HepG2 (cell line): ENCODE results near the gene ZIC2. TPM values are rescaled to one million over a fixed set of nuclear protein-coding genes. Genes with fewer than 3 reads are reported as not detected.

Source experiments
- FOXA1 ChIP-seq, 2 experiments: fragments of 450-650 bp in 1 of 2; sonication (generic) in 1 of 2; formaldehyde crosslinking in 1 of 2; IDR thresholded peaks; 2 replicates each; pipeline versions ENCODE4 v1.4.0 to v1.6.1; 2016 to 2020; ENCODE audit warnings: missing genetic modification reagents in 1 of 2
- FOXP1 ChIP-seq, 2 experiments: fragments of 450-650 bp in 1 of 2; IDR thresholded peaks; 2 replicates each; pipeline ENCODE4 v1.6.1; 2017 to 2018; ENCODE audit warnings: antibody characterized with exemption in 1 of 2
- HDAC1 ChIP-seq: sonication (generic); formaldehyde crosslinking; IDR thresholded peaks from 2 replicates; pipeline ENCODE4 v1.5.1; 2020; ENCODE audit warnings: mild to moderate bottlenecking, missing genetic modification reagents
- HMGA1 ChIP-seq: sonication (generic); formaldehyde crosslinking; conservative IDR thresholded peaks from 2 replicates; pipeline ENCODE4 v1.4.0; 2020; ENCODE audit warnings: missing genetic modification reagents
- HNF4A ChIP-seq: sonication (generic); formaldehyde crosslinking; IDR thresholded peaks from 2 replicates; pipeline ENCODE4 v1.4.0; 2020; ENCODE audit warnings: missing genetic modification reagents
- HNRNPH1 ChIP-seq: fragments of 200-400 bp; formaldehyde crosslinking; optimal IDR thresholded peaks from 2 replicates; pipeline ENCODE3; 2017; ENCODE audit warnings: mild to moderate bottlenecking, low read depth, low read length
- IRF2 ChIP-seq: IDR thresholded peaks from 2 replicates; pipeline ENCODE4 v1.6.1; 2018; ENCODE audit warnings: missing genetic modification reagents, missing compliant biosample characterization
- KAT2B ChIP-seq: fragments of 150-350 bp; IDR thresholded peaks from 2 replicates; pipeline ENCODE4 v1.6.1; 2014; ENCODE audit warnings: low read depth, low read length, borderline replicate concordance
- KDM4B ChIP-seq: sonication (generic); formaldehyde crosslinking; IDR thresholded peaks from 2 replicates; pipeline ENCODE4 v1.4.0; 2020; ENCODE audit warnings: missing genetic modification reagents
- MEIS1 ChIP-seq: sonication (generic); formaldehyde crosslinking; IDR thresholded peaks from 2 replicates; pipeline ENCODE4 v1.9.0; 2021; ENCODE audit warnings: mild to moderate bottlenecking, missing genetic modification reagents, moderate library complexity, borderline replicate concordance
- MTA1 ChIP-seq: sonication (generic); formaldehyde crosslinking; IDR thresholded peaks from 2 replicates; pipeline ENCODE4 v1.4.0; 2020; ENCODE audit warnings: missing genetic modification reagents, mild to moderate bottlenecking, borderline replicate concordance
- MYNN ChIP-seq: sonication (generic); formaldehyde crosslinking; IDR thresholded peaks from 2 replicates; pipeline ENCODE4 v1.4.0; 2020; ENCODE audit warnings: mild to moderate bottlenecking, low read depth, missing genetic modification reagents
- PHF20 ChIP-seq: sonication (generic); formaldehyde crosslinking; IDR thresholded peaks from 2 replicates; pipeline ENCODE4 v1.5.0; 2020; ENCODE audit warnings: mild to moderate bottlenecking, missing genetic modification reagents
- POGZ ChIP-seq: sonication (generic); formaldehyde crosslinking; IDR thresholded peaks from 2 replicates; pipeline ENCODE4 v1.4.0; 2020; ENCODE audit warnings: mild to moderate bottlenecking, missing genetic modification reagents
- ZBTB21 ChIP-seq: sonication (generic); formaldehyde crosslinking; IDR thresholded peaks from 2 replicates; pipeline ENCODE4 v1.4.0; 2020; ENCODE audit warnings: missing genetic modification reagents
- ZBTB7A ChIP-seq: sonication (generic); formaldehyde crosslinking; IDR thresholded peaks from 2 replicates; pipeline ENCODE4 v1.8.0; 2022; ENCODE audit warnings: mild to moderate bottlenecking, missing genetic modification reagents
- ZFYVE20 ChIP-seq: sonication (generic); formaldehyde crosslinking; IDR thresholded peaks from 2 replicates; pipeline ENCODE4 v1.8.0; 2023; ENCODE audit warnings: low read depth, mild to moderate bottlenecking, moderate library complexity, missing genetic modification reagents, borderline replicate concordance
- ZNF205 ChIP-seq: IDR thresholded peaks from 2 replicates; pipeline ENCODE4 v1.6.1; 2018; ENCODE audit warnings: missing biosample characterization, missing genetic modification reagents
- ZNF251 ChIP-seq: sonication (generic); formaldehyde crosslinking; IDR thresholded peaks from 2 replicates; pipeline ENCODE4 v1.9.0; 2021; ENCODE audit warnings: mild to moderate bottlenecking, missing genetic modification reagents
- ZNF318 ChIP-seq: sonication (generic); formaldehyde crosslinking; IDR thresholded peaks from 2 replicates; pipeline ENCODE4 v1.4.0; 2020; ENCODE audit warnings: mild to moderate bottlenecking, missing genetic modification reagents
- ZNF572 ChIP-seq: sonication (generic); formaldehyde crosslinking; IDR thresholded peaks from 2 replicates; pipeline ENCODE4 v1.5.1; 2020; ENCODE audit warnings: mild to moderate bottlenecking, missing genetic modification reagents
- polyA plus RNA-seq, 8 experiments: library from polyadenylated mRNA; depleted of rRNA in 3 of 8; stranded (reverse) in 7 of 8; unstranded in 1 of 8; fragments of >200 nt; fragmentation: Illumina TruSeq in 4 of 8; extraction: Trizol in 4 of 8; gene quantifications; 2 replicates each; pipeline versions ENCODE4 v1.2.1 to v1.2.3, GENCODE V29; 2011 to 2016; ENCODE audit warnings: low read depth in 4 of 8, missing spikeins in 1 of 8, mixed read lengths in 1 of 8; ENCODE audit not compliant: insufficient read depth in 1 of 8
- total RNA-seq, 5 experiments: library from RNA; depleted of rRNA; stranded (reverse); fragments of >200 nt; fragmentation: Illumina TruSeq; extraction: Trizol; gene quantifications; 2 replicates each; pipeline ENCODE4 v1.2.3, GENCODE V29; 2016; ENCODE audit warnings: low read depth in 1 of 5
- TF ChIP-seq, protein P1 (sequence below): sonication (generic); formaldehyde crosslinking; IDR thresholded peaks from 2 replicates; pipeline ENCODE4 v1.4.0; 2020; ENCODE audit warnings: missing genetic modification reagents

ZIC2 gene
- total and polyA plus RNA-seq, 2 of the 13 experiments (the other 11 are each of a cell fraction or from before 2014, with no cell fraction given): 0.13 TPM; not detected in 1

DNA sequence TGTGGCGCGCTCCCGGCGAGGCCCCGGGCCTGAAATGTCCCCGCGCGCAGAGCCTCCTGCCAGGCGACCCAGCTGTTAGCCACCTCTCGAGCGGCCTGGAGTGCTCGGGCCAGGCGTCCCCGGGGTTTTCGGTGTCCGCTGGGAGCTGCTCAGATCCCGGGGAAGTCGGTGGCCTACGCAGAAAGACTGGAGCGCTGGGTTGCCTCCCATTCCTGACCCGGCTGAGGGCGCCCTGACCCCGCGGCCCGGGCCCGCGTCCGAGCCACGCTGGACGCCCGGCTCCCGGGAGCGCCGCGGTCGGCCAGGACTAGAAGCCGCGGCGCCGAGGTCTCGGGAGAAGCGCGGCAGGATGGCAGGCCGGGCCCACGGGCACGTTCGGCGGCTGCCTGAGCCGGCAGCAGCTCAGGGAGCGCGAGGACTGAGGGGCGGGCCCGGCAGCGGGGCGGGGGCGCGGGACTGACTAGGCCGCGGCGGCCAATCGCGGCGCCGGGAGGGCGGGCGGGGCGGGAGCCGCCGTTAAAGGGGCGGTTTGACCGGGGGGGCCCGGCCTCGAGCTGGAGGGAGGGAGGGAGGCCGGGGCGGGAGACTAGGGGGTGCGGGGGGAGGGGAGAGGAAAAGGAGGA is 1.3 kb upstream of the ZIC2 start (continued):
- no peak for TF ChIP-seq ZNF318 (CRISPR knock-in tag)
- TF ChIP-seq MYNN (CRISPR knock-in tag): no peak
- no peak for TF ChIP-seq FOXA1 (IDR thresholded peaks at IDR 0.05)
- TF ChIP-seq FOXA1 (CRISPR knock-in tag; IDR thresholded peaks at IDR 0.05): no peak
- no peak for TF ChIP-seq HMGA1 (CRISPR knock-in tag)
- no peak for TF ChIP-seq ZNF251 (CRISPR knock-in tag)
- no peak for TF ChIP-seq ZNF205 (CRISPR knock-in tag)
- no peak for TF ChIP-seq MTA1 (CRISPR knock-in tag)
- TF ChIP-seq ZFYVE20 (CRISPR knock-in tag): no peak
- TF ChIP-seq KDM4B (CRISPR knock-in tag): no peak
- no peak for TF ChIP-seq HDAC1 (CRISPR knock-in tag)
- no peak for TF ChIP-seq PHF20 (CRISPR knock-in tag)
- TF ChIP-seq FOXP1 (IDR thresholded peaks at IDR 0.05): no peak
- no peak for TF ChIP-seq FOXP1 (CRISPR knock-in tag; IDR thresholded peaks at IDR 0.05)
- TF ChIP-seq, protein P1, sequence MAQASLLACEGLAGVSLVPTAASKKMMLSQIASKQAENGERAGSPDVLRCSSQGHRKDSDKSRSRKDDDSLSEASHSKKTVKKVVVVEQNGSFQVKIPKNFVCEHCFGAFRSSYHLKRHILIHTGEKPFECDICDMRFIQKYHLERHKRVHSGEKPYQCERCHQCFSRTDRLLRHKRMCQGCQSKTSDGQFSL (CRISPR knock-in tag): no peak
- TF ChIP-seq ZBTB7A (CRISPR knock-in tag): no peak
- no peak for TF ChIP-seq HNF4A
- no peak for TF ChIP-seq IRF2
- no peak for TF ChIP-seq ZNF572 (CRISPR knock-in tag)
- TF ChIP-seq MEIS1 (CRISPR knock-in tag): no peak
- no peak for TF ChIP-seq ZBTB21 (CRISPR knock-in tag)
- TF ChIP-seq POGZ: no peak
- no peak for TF ChIP-seq KAT2B
- no peak for TF ChIP-seq HNRNPH1
